HepG2 (cell line): ENCODE measurements around the gene ZFPM1. TPM values are rescaled to one million over a fixed set of nuclear protein-coding genes. Genes with fewer than 3 reads are reported as not detected.
A peak's percentile ranks its signal among the peaks of the same experiment; 100 is the strongest.

Experiments used
- ATAC-seq: fragments of 200-7000 bp; cut with Tn5 transposase; 3 replicates; pipeline ENCODE4 v1.9.1; 2020; ENCODE audit warnings: mild to moderate bottlenecking, moderate library complexity
- BruUV-seq: library from RNA; stranded (reverse); fragments of 400-500 nt; replicated peaks from 2 replicates; lab custom pipeline; 2021; lab: Mats Ljungman, UMichigan
- CTCF ChIA-PET: fragments of 300-600 bp; formaldehyde crosslinking; extraction: SDS; loops from one replicate; lab custom pipeline; 2021; ENCODE audit warnings: low total read pairs, inconsistent platforms, low intra/inter-chr PET ratio; lab: Yijun Ruan, JAX
- POLR2A ChIA-PET: fragments of 350-600 bp; sonication (Branson Sonifier 250); formaldehyde crosslinking; loops from one replicate; lab custom pipeline; 2020; ENCODE audit warnings: antibody characterized with exemption, inconsistent platforms; lab: Yijun Ruan, JAX
- DNase-seq: peaks from one replicate; pipeline ENCODE4 v3.0.0-alpha.2; 2015; ENCODE audit warnings: low spot score
- FAIRE-seq: peaks from 3 replicates; lab custom pipeline; 2011; peaks lifted over from hg19 to GRCh38; lab: Jason Lieb, UNC
- H2AFZ ChIP-seq: one replicate; pipeline ENCODE4 v1.6.1; 2011; ENCODE audit warnings: low read length, inconsistent platforms
- H3K27ac ChIP-seq: fragments of 300-600 bp; 3 replicates; pipeline ENCODE4 v1.8.0; 2011; ENCODE audit warnings: mixed run types, mild to moderate bottlenecking, mixed read lengths, low read length, inconsistent platforms; ENCODE audit not compliant: insufficient read depth; ENCODE audit errors: extremely low read length
- H3K27me3 ChIP-seq, 2 experiments: fragments of 200-600 bp in 1 of 2; 2 replicates in 1 of 2; 3 replicates in 1 of 2; pipeline versions ENCODE4 v1.6.0 to v1.8.0; 2011; ENCODE audit warnings: low read length in 2 of 2, mild to moderate bottlenecking in 2 of 2, moderate library complexity in 2 of 2, inconsistent platforms in 1 of 2; ENCODE audit not compliant: insufficient read depth in 2 of 2, control insufficient read depth in 1 of 2
- H3K36me3 ChIP-seq, 2 experiments: fragments of 200-600 bp in 1 of 2; replicated peaks in 1 of 2; 2 replicates in 1 of 2; 3 replicates in 1 of 2; pipeline versions ENCODE4 v1.5.1 to v1.8.0; 2011; ENCODE audit warnings: low read length in 2 of 2, inconsistent platforms in 1 of 2; ENCODE audit not compliant: insufficient read depth in 2 of 2, control insufficient read depth in 1 of 2
- H3K4me1 ChIP-seq: 2 replicates; pipeline ENCODE4 v1.5.1; 2012; ENCODE audit warnings: low read length, inconsistent platforms; ENCODE audit not compliant: insufficient read depth
- H3K4me2 ChIP-seq: 2 replicates; pipeline ENCODE4 v1.6.0; 2011; ENCODE audit warnings: low read depth, low read length, inconsistent platforms
- H3K4me3 ChIP-seq, 3 experiments: fragments of 200-600 bp in 1 of 3; sonication (generic), shearing (Covaris generic) in 1 of 3; replicated peaks in 1 of 3; 2 replicates each; pipeline ENCODE4 v1.5.1; 2011 to 2016; ENCODE audit warnings: low read length in 3 of 3, inconsistent platforms in 2 of 3, low read depth in 2 of 3, mild to moderate bottlenecking in 2 of 3, control low read depth in 1 of 3, mixed read lengths in 1 of 3; ENCODE audit not compliant: insufficient read depth in 1 of 3
- H3K79me2 ChIP-seq: one replicate; pipeline ENCODE4 v1.6.1; 2011; ENCODE audit warnings: low read length, inconsistent platforms; ENCODE audit not compliant: insufficient read depth
- H3K9ac ChIP-seq: 2 replicates; pipeline ENCODE4 v1.6.0; 2011; ENCODE audit warnings: mild to moderate bottlenecking, low read depth, low read length, inconsistent platforms; ENCODE audit not compliant: insufficient read depth
- H3K9me3 ChIP-seq: 2 replicates; pipeline ENCODE4 v1.5.1; 2012; ENCODE audit warnings: mild to moderate bottlenecking, low read length
- H4K20me1 ChIP-seq: 2 replicates; pipeline ENCODE4 v1.6.0; 2011; ENCODE audit warnings: inconsistent platforms, mild to moderate bottlenecking, low read length, moderate library complexity; ENCODE audit not compliant: insufficient read depth
- RXRA ChIP-seq: sonication (generic); formaldehyde crosslinking; IDR thresholded peaks from 2 replicates; pipeline ENCODE4 v1.5.1; 2020; ENCODE audit warnings: missing genetic modification reagents
- U2AF2 ChIP-seq: fragments of 200-400 bp; formaldehyde crosslinking; IDR thresholded peaks from 2 replicates; pipeline ENCODE4 v1.6.1; 2017; ENCODE audit warnings: low read depth, mild to moderate bottlenecking, low read length
- WGBS: methylation state at CpG from one replicate; pipeline ENCODE4 v1.1.6; 2017; ENCODE audit warnings: low lambda C conversion rate; 5-methylcytosine and 5-hydroxymethylcytosine counted together
- in situ Hi-C: cut with HindIII; loops from 2 replicates; pipeline ENCODE4 v1.10.0; 2017; ENCODE audit warnings: low pct_unique_long_range_greater_than_20kb; ENCODE audit not compliant: extremely low pct_ligation_motif_present
- intact Hi-C: fragments of 100-400 bp; cut with micrococcal nuclease; formaldehyde crosslinking; loops from one replicate; pipeline ENCODE4 v1.10.0; 2022; ENCODE audit not compliant: unreplicated experiment
- polyA plus RNA-seq, 8 experiments: library from polyadenylated mRNA; depleted of rRNA in 3 of 8; stranded (reverse) in 7 of 8; unstranded in 1 of 8; fragments of >200 nt; fragmentation: Illumina TruSeq in 4 of 8; extraction: Trizol in 4 of 8; gene quantifications; 2 replicates each; pipeline versions ENCODE4 v1.2.1 to v1.2.3, GENCODE V29; 2011 to 2016; ENCODE audit warnings: low read depth in 4 of 8, missing spikeins in 1 of 8, mixed read lengths in 1 of 8; ENCODE audit not compliant: insufficient read depth in 1 of 8
- total RNA-seq, 5 experiments: library from RNA; depleted of rRNA; stranded (reverse); fragments of >200 nt; fragmentation: Illumina TruSeq; extraction: Trizol; gene quantifications; 2 replicates each; pipeline ENCODE4 v1.2.3, GENCODE V29; 2016; ENCODE audit warnings: low read depth in 1 of 5
- TF ChIP-seq, protein P1 (sequence below): sonication (generic); formaldehyde crosslinking; IDR thresholded peaks from 2 replicates; pipeline ENCODE4 v1.5.1; 2020; ENCODE audit warnings: mild to moderate bottlenecking, missing genetic modification reagents, moderate library complexity
- TF ChIP-seq, protein P2 (sequence below): IDR thresholded peaks from 2 replicates; pipeline ENCODE4 v1.6.1; 2016; ENCODE audit warnings: missing compliant biosample characterization, missing genetic modification reagents, borderline replicate concordance
- TF ChIP-seq, protein P3 (sequence below): sonication (generic); formaldehyde crosslinking; IDR thresholded peaks from 2 replicates; pipeline ENCODE4 v1.4.0; 2020; ENCODE audit warnings: missing genetic modification reagents

Gene ZFPM1
- total and polyA plus RNA-seq, 2 of the 13 experiments (the other 11 are each of a cell fraction or from before 2014, with no cell fraction given): 1.3 to 3.8 TPM

DNA sequence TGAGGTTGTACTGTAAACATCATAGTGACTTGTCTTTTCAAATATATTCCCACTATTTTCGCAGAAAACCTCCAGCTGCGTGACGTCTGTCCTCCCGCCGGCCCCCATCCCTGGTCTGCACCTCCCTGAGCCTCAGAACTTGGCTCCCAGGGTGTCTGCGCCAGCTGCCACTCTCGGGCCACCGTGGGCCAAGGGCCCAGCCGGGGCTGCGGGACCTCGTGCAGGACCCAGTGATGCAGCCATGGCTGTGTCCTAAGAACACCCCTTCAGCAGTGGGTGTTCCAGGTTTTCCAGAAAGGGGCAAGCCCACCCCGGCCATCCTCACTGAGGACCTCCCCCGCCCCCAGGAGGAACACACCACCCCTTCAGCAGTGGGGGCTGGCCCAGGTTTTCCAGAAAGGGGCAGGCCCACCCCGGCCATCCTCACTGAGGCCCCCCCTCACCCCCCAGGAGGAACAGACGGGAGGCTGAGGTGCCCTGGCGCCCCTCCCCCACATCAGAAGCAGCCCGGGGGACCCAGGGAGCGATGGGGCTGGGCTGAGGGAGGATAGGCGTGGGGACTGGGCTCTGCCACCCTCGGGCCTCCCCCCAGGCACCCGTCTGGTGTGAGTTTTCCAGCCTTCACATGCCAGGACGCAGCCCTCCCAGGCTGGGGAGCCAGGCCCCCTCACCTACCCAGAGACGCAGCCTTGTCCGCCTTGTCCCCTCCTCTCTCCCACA, 12.2 kb upstream of the ZFPM1 start:
- no peak overlapping the region for H2AFZ ChIP-seq
- 0 out of 2 replicates have a peak, but pooled peaks cover under 1% of the 10 kb centered on the region for H4K20me1 ChIP-seq
- ChIA-PET POLR2A (no interaction called here), CTCF (no interaction called here)
- no peak for FAIRE-seq
- intact Hi-C loops: no loop called here
- peaks cover 47 to 93% of the 10 kb centered on the region in 2 experiments for H3K27me3 ChIP-seq
- no peak for TF ChIP-seq U2AF2
- TF ChIP-seq, protein P1, sequence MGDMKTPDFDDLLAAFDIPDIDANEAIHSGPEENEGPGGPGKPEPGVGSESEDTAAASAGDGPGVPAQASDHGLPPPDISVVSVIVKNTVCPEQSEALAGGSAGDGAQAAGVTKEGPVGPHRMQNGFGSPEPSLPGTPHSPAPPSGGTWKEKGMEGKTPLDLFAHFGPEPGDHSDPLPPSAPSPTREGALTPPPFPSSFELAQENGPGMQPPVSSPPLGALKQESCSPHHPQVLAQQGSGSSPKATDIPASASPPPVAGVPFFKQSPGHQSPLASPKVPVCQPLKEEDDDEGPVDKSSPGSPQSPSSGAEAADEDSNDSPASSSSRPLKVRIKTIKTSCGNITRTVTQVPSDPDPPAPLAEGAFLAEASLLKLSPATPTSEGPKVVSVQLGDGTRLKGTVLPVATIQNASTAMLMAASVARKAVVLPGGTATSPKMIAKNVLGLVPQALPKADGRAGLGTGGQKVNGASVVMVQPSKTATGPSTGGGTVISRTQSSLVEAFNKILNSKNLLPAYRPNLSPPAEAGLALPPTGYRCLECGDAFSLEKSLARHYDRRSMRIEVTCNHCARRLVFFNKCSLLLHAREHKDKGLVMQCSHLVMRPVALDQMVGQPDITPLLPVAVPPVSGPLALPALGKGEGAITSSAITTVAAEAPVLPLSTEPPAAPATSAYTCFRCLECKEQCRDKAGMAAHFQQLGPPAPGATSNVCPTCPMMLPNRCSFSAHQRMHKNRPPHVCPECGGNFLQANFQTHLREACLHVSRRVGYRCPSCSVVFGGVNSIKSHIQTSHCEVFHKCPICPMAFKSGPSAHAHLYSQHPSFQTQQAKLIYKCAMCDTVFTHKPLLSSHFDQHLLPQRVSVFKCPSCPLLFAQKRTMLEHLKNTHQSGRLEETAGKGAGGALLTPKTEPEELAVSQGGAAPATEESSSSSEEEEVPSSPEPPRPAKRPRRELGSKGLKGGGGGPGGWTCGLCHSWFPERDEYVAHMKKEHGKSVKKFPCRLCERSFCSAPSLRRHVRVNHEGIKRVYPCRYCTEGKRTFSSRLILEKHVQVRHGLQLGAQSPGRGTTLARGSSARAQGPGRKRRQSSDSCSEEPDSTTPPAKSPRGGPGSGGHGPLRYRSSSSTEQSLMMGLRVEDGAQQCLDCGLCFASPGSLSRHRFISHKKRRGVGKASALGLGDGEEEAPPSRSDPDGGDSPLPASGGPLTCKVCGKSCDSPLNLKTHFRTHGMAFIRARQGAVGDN (CRISPR knock-in tag): 0 out of 2 replicates have a peak, but pooled peaks have one; percentile 17
- no peaks in the 10 kb centered on the region for H3K36me3 ChIP-seq
- H3K9ac ChIP-seq: no peak overlapping the region
- H3K27ac ChIP-seq: no peak overlapping the region
- in situ Hi-C loops: no loop called here
- no peak overlapping the region for H3K4me3 ChIP-seq
- H3K9me3 ChIP-seq: no peaks in the 10 kb centered on the region
- no TSS peak for BruUV-seq
- WGBS: 29% methylated on average over 21 of the region's 24 CpGs
- H3K4me1 ChIP-seq: peaks cover 16% of the 10 kb centered on the region
- H3K79me2 ChIP-seq: no peaks in the 10 kb centered on the region
- no peak for DNase-seq
- H3K4me2 ChIP-seq: no peak overlapping the region
- ATAC-seq: no peak

DNA sequence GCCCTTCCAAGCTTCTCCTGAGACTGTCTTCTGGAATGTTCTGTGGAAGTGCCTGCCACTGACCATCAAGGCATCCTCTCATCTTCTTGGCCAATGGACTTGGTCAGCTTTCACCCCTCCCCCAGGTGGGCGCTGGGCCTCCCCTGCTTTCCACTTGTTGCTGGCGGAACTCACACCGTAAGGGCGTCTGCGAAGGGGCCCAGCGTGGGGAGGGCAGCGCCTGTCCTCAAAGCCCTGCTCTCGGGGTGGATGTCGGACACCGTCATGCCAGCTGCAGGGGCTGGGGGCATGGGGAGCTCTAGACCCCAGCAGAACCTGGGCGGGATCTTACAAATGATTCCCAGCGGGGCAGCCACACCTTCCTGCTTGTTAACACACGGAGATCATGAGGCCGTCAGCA, 11.6 kb upstream of the ZFPM1 start:
- Histone ChIP-seq H4K20me1 (no peaks in the 10 kb centered on the region), H3K27me3 (peaks cover 45 to 93% of the 10 kb centered on the region in 2 experiments), H3K36me3 (no peaks in the 10 kb centered on the region), H3K79me2 (no peaks in the 10 kb centered on the region), H3K4me2 (no peak overlapping the region), H3K9me3 (no peaks in the 10 kb centered on the region), H2AFZ (no peak overlapping the region), H3K4me1 (peaks cover 16% of the 10 kb centered on the region), H3K9ac (no peak overlapping the region), H3K4me3 (no peak overlapping the region), H3K27ac (no peak overlapping the region)
- no peak for DNase-seq
- TF ChIP-seq, protein P2, sequence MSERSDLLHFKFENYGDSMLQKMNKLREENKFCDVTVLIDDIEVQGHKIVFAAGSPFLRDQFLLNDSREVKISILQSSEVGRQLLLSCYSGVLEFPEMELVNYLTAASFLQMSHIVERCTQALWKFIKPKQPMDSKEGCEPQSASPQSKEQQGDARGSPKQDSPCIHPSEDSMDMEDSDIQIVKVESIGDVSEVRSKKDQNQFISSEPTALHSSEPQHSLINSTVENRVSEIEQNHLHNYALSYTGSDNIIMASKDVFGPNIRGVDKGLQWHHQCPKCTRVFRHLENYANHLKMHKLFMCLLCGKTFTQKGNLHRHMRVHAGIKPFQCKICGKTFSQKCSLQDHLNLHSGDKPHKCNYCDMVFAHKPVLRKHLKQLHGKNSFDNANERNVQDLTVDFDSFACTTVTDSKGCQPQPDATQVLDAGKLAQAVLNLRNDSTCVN (CRISPR knock-in tag): no peak
- 0 out of 2 replicates have a peak, but pooled peaks have one; percentile 12 for TF ChIP-seq RXRA
- TF ChIP-seq, protein P3, sequence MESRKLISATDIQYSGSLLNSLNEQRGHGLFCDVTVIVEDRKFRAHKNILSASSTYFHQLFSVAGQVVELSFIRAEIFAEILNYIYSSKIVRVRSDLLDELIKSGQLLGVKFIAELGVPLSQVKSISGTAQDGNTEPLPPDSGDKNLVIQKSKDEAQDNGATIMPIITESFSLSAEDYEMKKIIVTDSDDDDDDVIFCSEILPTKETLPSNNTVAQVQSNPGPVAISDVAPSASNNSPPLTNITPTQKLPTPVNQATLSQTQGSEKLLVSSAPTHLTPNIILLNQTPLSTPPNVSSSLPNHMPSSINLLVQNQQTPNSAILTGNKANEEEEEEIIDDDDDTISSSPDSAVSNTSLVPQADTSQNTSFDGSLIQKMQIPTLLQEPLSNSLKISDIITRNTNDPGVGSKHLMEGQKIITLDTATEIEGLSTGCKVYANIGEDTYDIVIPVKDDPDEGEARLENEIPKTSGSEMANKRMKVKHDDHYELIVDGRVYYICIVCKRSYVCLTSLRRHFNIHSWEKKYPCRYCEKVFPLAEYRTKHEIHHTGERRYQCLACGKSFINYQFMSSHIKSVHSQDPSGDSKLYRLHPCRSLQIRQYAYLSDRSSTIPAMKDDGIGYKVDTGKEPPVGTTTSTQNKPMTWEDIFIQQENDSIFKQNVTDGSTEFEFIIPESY (CRISPR knock-in tag): peak; percentile 58; the same call in 1 of the 2 replicates
- intact Hi-C loops (no loop called here), in situ Hi-C loops (no loop called here)
- ChIA-PET POLR2A (no interaction called here), CTCF (interaction anchor here (3.6 kb wide), 1 partner anchor 85 kb away, joined by 88 read pairs; no protein-coding TSS in a partner anchor)
- ATAC-seq: no peak
- BruUV-seq: no TSS peak
- WGBS: 63% methylated on average over 10 of the region's 14 CpGs
- FAIRE-seq: no peak
